Measurements from ENCODE around the gene JMJD8.

The JMJD8 gene

DNA sequence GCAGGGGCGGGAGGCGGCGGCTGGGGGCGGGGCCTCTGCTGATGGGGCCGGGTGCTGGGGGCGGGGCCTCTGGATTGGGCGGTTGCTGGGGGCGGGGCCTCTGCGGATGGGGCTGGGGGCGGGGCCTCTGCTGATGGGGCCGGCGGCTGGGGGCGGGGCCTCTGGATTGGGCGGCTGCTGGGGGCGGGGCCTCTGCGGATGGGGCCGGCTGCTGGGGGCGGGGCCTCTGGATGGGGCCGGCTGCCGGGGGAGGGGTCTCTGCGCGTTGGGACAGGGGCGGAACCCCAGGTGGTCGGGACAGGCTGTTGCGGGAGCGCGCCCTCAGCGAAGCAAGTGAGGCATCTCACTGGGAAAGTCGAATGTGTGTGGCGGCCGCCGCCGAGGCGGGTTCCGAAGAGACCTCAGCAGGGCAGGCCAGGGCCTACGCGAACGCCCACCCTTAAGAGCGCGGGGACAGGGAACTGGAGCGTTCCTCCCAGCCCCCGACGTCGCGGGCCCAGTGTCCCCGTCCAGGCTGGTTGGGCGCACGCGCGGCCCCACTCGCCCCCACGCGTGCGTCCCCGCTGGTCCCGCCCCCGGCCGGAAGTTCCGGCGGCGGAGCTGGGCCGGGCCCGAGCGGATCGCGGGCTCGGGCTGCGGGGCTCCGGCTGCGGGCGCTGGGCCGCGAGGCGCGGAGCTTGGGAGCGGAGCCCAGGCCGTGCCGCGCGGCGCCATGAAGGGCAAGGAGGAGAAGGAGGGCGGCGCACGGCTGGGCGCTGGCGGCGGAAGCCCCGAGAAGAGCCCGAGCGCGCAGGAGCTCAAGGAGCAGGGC lies 4.1 kb downstream of the JMJD8 start, which contains the start of gene STUB1:
Gene STUB1, plus strand, starts transcription at position 597 of the 811 bp plus-strand sequence. Its CDS starts 116 bp downstream, at position 713.
- peak; percentile 95 for DNase-seq
- H3K4me3 ChIP-seq (ENCODE audit: low read depth, low read length), result peak within 1 kb of the TSS; percentile 91

DNA sequence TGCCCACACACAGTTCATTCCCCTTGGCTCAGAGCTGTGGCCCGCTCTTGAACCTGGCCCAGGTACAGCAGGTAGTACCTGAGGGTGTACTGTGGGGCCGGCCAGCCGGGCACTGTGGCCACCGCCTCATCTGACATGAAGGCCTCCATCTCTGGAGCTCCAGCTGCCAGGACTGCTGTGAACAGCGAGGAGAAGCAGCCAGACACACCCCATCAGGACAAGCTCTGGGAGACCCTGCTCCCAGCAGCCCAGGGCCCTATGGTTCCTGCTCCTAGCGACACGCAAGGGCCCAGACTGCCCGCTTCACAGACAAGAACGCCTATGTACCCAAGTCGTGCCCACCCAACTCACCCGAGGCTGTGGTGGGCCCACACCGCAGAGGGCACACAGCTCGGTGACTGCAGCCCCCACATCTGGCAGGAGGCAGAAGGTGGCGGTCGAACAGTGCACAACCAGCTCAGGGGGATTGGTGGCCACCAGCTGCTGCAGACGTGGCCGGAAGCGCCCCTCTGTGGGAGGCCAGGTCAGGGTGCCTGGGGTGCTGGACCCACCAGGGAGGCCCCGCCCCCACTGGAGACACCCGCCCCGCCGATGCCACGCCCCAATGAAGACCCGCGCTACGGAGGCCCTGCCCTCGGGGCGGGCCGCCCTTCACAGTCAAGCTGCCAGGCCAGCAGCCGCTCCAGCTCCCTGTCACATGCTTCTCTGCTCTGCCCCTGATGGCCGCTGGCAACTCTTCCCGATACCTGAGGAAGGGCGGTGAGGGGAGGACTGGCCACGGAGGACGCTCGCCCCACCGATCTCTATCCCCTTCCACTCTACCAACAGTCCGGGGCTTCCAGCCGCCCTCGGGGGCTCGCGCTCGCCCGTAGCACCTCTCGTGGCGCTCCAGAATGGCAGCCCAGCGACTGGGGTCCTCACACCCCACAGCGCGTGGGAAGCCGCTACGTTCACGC lies 5.0 kb downstream of the JMJD8 start:
- Histone ChIP-seq H3K4me3 (ENCODE audit: low read depth, low read length) (peak overlapping the region; percentile 58), H3K27me3 (no peaks in the 10 kb centered on the region), H3K36me3 (peaks cover 30% of the 10 kb centered on the region), H3K9me3 (no peaks in the 10 kb centered on the region), H3K4me1 (peaks cover 14% of the 10 kb centered on the region)
- peak; percentile 90 for DNase-seq
- TF ChIP-seq, protein P1, sequence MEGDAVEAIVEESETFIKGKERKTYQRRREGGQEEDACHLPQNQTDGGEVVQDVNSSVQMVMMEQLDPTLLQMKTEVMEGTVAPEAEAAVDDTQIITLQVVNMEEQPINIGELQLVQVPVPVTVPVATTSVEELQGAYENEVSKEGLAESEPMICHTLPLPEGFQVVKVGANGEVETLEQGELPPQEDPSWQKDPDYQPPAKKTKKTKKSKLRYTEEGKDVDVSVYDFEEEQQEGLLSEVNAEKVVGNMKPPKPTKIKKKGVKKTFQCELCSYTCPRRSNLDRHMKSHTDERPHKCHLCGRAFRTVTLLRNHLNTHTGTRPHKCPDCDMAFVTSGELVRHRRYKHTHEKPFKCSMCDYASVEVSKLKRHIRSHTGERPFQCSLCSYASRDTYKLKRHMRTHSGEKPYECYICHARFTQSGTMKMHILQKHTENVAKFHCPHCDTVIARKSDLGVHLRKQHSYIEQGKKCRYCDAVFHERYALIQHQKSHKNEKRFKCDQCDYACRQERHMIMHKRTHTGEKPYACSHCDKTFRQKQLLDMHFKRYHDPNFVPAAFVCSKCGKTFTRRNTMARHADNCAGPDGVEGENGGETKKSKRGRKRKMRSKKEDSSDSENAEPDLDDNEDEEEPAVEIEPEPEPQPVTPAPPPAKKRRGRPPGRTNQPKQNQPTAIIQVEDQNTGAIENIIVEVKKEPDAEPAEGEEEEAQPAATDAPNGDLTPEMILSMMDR (IDR thresholded peaks at IDR 0.05; ENCODE audit: low read depth, low read length), result no peak

More for the DNA sequence above, 4.1 kb downstream of the JMJD8 start, which contains the start of gene STUB1:
- TF ChIP-seq, protein P1 (IDR thresholded peaks at IDR 0.05; ENCODE audit: low read depth, low read length), result no peak
- Histone ChIP-seq H3K9me3 (no peaks in the 10 kb centered on the region), H3K36me3 (peaks cover 30% of the 10 kb centered on the region), H3K4me1 (peaks cover 14% of the 10 kb centered on the region), H3K27me3 (no peaks in the 10 kb centered on the region)

DNA sequence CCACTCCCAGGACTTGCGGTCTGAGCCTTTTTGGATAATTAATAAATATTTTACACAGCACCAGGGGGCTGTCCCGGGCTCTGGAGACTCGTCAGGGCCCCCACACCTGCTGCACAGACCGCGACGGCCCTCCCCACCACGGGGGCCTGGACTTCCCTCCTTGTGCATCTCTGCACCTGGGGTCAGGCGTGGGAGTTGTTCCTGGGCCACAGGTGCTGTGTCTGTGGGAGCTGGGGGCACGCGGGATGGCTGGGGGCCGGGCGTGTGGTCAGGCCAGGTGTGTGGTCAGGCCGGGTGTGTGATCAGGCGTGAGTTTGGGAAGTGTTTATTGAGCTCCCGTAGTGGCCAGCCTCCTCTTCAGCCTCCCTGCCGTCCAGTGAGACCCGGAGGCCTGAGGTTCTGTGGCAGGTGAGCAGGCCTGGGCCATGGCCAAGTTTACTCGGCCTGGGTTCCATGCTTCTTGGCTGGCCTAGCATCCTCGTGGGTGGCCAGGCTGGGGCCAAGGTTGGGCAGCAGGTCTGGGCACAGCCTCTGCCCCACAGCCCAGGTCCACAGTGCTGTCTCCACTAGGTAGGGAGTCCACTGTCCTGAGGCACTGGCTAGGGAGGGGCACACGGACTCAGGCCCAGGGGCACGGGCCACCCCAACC lies 5.8 kb downstream of the JMJD8 start:
- DNase-seq, result no peak
- H3K27me3 ChIP-seq, result no peaks in the 10 kb centered on the region
- H3K9me3 ChIP-seq, result no peaks in the 10 kb centered on the region
- peaks cover 14% of the 10 kb centered on the region for H3K4me1 ChIP-seq
- TF ChIP-seq, protein P1 (IDR thresholded peaks at IDR 0.05; ENCODE audit: low read depth, low read length), result no peak
- peaks cover 34% of the 10 kb centered on the region for H3K36me3 ChIP-seq
- H3K4me3 ChIP-seq (ENCODE audit: low read depth, low read length), result no peak overlapping the region

DNA sequence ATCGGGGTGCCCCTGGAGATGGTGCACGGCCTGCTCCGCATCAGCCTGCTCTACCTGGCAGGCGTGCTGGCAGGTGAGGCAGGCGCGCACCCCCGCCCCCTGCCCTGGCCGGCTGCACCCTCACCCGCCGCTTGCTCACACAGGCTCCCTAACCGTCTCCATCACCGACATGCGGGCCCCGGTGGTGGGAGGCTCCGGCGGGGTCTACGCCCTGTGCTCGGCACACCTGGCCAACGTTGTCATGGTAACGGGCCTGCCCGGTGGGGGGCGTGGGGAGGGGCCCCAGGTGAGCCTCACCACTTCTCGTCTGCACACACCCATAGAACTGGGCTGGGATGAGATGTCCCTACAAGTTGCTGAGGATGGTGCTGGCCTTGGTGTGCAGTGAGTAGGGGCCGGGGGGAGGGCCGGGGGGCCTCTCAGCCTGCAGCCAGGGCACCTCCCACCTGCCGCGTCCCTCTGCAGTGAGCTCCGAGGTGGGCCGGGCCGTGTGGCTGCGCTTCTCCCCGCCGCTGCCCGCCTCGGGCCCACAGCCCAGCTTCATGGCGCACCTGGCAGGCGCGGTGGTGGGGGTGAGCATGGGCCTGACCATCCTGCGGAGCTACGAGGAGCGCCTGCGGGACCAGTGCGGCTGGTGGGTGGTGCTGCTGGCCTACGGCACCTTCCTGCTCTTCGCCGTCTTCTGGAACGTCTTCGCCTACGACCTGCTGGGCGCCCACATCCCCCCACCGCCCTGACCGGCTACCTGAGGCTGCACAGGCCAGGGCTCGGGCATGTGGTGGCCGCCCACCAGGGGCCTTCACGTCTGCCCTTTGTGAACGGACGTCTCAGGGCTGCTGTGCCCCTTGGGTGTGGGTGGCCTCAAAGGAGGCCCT lies 6.6 kb downstream of the JMJD8 start:
- no peak for DNase-seq
- Histone ChIP-seq H3K9me3 (no peaks in the 10 kb centered on the region), H3K4me3 (ENCODE audit: low read depth, low read length) (no peak overlapping the region), H3K36me3 (peaks cover 34% of the 10 kb centered on the region), H3K4me1 (peaks cover 14% of the 10 kb centered on the region), H3K27me3 (no peaks in the 10 kb centered on the region)
- TF ChIP-seq, protein P1 (IDR thresholded peaks at IDR 0.05; ENCODE audit: low read depth, low read length), result no peak

DNA sequence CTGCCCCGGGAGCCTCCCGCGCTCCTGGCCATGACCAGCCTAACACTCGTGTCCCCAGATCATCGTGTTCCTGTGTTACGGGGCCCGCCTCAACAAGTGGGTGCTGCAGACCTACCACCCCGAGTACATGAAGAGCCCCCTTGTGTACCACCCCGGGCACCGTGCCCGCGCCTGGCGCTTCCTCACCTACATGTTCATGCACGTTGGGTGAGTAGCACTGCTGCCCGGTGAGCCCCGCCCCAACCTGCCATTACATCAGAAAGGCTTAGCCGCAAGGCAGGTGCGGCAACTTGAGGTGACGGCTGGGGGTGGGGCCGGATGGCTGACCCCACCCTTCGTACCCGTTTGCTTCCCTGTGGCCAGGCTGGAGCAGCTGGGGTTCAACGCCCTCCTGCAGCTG lies 7.2 kb downstream of the JMJD8 start:
- Histone ChIP-seq H3K9me3 (no peaks in the 10 kb centered on the region), H3K4me1 (peaks cover 14% of the 10 kb centered on the region)

More for the DNA sequence above, 7.2 kb downstream of the JMJD8 start:
- TF ChIP-seq, protein P1 (IDR thresholded peaks at IDR 0.05; ENCODE audit: low read depth, low read length), result no peak
- Histone ChIP-seq H3K36me3 (peaks cover 34% of the 10 kb centered on the region), H3K4me3 (ENCODE audit: low read depth, low read length) (no peak overlapping the region), H3K27me3 (no peaks in the 10 kb centered on the region)
- no peak for DNase-seq
